D721Med (cell line): ENCODE data around the gene NMRAL1.

Source experiments
- DNase-seq: peaks from one replicate; pipeline ENCODE4 v3.0.0; 2011; ENCODE audit warnings: low spot score; ENCODE audit not compliant: insufficient read length
- FAIRE-seq: peaks from 2 replicates; lab custom pipeline; 2011; peaks lifted over from hg19 to GRCh38; lab: Jason Lieb, UNC
- CTCF ChIP-seq: IDR thresholded peaks from 2 replicates; pipeline ENCODE4 v1.5.1; 2012; ENCODE audit warnings: mild to moderate bottlenecking, control low read depth; ENCODE audit not compliant: insufficient read depth; ENCODE audit errors: missing control alignments

NMRAL1 gene

GRCh38 chr16:4416200-4417032 is 58.0 kb downstream of the NMRAL1 start, which contains the start of gene CORO7:
Gene CORO7, minus strand, starts transcription at chr16:4416596. Its CDS starts 78 bp downstream, at chr16:4416518.
- FAIRE-seq = no peak
- peak; percentile 94 for DNase-seq
- no peak for TF ChIP-seq CTCF

- no peak for DNase-seq
- TF ChIP-seq CTCF = no peak
- FAIRE-seq = no peak
These were observed 58.8 kb downstream of the NMRAL1 start for GRCh38 chr16:4415538-4416199.

DNA sequence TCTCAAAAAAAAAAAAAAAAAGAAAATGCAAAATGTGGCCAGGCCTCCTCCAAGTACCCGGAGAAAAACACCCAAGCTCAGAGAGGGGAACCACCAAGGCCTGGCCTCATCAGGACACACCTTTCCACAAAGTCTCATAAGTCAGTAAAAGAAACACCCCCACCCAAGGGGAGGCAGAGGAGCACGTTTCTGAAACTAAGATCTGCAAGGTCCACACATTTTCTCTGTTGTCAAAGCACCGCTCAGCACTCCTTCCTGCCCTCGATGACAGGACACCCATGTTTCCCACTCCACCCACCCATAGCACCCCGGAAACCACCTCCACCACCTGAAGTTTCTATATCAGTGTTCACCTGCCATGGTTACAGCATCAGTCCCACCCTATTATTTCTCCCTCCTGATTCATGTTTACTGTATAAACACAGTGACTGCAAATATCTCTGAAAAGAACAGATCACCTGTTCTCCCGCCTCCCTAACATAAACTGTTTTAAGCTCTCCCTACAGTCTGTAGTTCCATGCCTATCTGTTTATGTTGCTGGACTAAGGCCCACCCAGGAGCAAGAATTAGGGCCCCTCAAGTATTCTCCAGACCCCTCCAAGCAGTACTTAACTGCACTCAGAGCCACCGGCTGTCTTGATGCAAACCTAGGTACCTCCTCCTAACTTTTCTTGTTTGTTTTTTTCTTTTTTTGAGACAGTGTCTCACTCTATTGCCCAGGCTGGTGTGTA is 60.1 kb downstream of the NMRAL1 start:
- no peak for TF ChIP-seq CTCF

DNA sequence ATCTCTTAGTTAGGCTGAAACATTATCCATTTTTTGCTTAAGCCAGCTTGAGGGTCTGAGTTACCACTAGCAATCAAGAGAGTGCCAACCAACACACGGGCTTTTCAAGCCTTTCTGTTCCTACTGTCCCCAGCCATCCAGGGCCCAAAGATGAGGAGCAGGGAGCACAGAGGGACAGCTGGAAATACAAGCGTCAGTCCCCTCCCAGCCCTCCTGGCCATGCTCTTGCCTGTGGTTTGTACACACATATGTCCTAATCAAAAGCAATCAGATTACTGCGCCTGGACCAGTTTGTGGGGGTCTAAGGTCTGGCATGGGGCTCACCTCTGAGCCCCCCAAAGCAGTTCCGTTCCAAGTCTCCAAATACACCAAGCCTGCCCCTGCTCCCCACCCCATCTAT is 61.6 kb downstream of the NMRAL1 start:
- FAIRE-seq (no peak), DNase-seq (no peak)
- TF ChIP-seq CTCF = no peak

More for the DNA sequence above, 60.1 kb downstream of the NMRAL1 start:
- no peak for FAIRE-seq
- no peak for DNase-seq

GRCh38 chr16:4412159-4412558 is 62.3 kb downstream of the NMRAL1 start:
- no peak for FAIRE-seq
- no peak for TF ChIP-seq CTCF

More at GRCh38 chr16:4412159-4412558, 62.3 kb downstream of the NMRAL1 start:
- no peak for DNase-seq
